Chondrocyte (in vitro differentiated cells): ENCODE data around the gene TBC1D10A. TPM values are rescaled to one million over a fixed set of nuclear protein-coding genes. Genes with fewer than 3 reads are reported as not detected.
"Not testable (repeated sequence)": the region's sequence is repeated elsewhere in the genome, so short reads cannot be mapped to it uniquely, and the experiment has no call there.

Source experiments
- DNase-seq: peaks from one replicate; pipeline ENCODE4 v3.0.0; 2021; ENCODE audit warnings: mixed read lengths, low spot score
- H3K27ac Mint-ChIP-seq: one replicate; pipeline ENCODE4 v1.8.0; 2021; ENCODE audit warnings: mild to moderate bottlenecking, moderate library complexity, mixed read lengths; ENCODE audit not compliant: unreplicated experiment
- H3K27me3 Mint-ChIP-seq: 2 replicates; pipeline ENCODE4 v1.8.0; 2021; ENCODE audit warnings: low read depth, mixed read lengths
- H3K36me3 Mint-ChIP-seq: 2 replicates; pipeline ENCODE4 v1.8.0; 2021; ENCODE audit warnings: low read depth, mixed read lengths
- H3K4me1 Mint-ChIP-seq: 2 replicates; pipeline ENCODE4 v1.8.0; 2021; ENCODE audit warnings: low read depth, mild to moderate bottlenecking, mixed read lengths
- H3K4me3 Mint-ChIP-seq: one replicate; pipeline ENCODE4 v1.8.0; 2021; ENCODE audit warnings: mild to moderate bottlenecking, moderate library complexity, mixed read lengths; ENCODE audit not compliant: unreplicated experiment
- H3K9me3 Mint-ChIP-seq: 2 replicates; pipeline ENCODE4 v1.8.0; 2021; ENCODE audit warnings: low read depth, mixed read lengths
- CTCF ChIP-seq: fragments of 200-600 bp; sonication (generic); IDR thresholded peaks from 2 replicates; pipeline ENCODE4 v1.5.0; 2021; ENCODE audit warnings: antibody characterized with exemption, mild to moderate bottlenecking, moderate library complexity
- total RNA-seq: library from RNA; stranded (reverse); gene quantifications from 3 replicates; pipeline ENCODE4 v1.2.1, GENCODE V29; 2021

TBC1D10A gene
- total RNA-seq, 1 donor from 2014 or later = 26.9 TPM

DNA sequence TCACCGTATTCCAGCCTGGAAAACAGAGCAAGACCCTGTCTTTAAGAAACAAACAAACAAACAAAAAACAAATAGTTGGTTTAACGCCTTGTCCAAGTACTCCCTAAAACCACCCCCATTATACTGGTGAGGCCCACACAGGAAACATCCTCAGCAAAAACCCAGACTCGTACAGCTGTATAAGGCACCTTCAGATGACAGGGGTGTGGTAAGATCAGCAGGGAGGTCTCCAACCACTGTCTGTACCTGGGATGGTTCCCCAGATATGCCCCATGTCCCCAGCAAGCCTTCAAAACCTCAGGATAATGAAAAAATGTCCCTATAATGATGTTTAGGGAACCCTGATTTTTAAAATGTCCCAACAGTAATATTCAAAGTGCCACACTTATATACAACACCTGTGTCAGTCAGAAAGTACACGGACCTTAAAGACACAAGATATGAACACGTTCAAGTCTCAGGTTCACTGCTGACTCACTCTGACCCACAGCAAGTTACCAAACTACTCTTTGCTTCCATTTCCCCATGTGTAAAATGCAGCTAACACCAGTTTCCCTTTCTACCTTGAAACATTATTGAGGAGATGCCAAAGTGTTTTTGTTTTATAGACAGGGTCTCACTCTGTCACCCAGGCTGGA is 20.6 kb upstream of the TBC1D10A start:
- no peak for TF ChIP-seq CTCF
- no peak for DNase-seq
- Mint-ChIP-seq H3K27me3 (no peaks in the 10 kb centered on the region), H3K36me3 (peaks cover 38% of the 10 kb centered on the region), H3K4me3 (no peak overlapping the region), H3K4me1 (no peaks in the 10 kb centered on the region), H3K27ac (no peak overlapping the region), H3K9me3 (no peaks in the 10 kb centered on the region)

DNA sequence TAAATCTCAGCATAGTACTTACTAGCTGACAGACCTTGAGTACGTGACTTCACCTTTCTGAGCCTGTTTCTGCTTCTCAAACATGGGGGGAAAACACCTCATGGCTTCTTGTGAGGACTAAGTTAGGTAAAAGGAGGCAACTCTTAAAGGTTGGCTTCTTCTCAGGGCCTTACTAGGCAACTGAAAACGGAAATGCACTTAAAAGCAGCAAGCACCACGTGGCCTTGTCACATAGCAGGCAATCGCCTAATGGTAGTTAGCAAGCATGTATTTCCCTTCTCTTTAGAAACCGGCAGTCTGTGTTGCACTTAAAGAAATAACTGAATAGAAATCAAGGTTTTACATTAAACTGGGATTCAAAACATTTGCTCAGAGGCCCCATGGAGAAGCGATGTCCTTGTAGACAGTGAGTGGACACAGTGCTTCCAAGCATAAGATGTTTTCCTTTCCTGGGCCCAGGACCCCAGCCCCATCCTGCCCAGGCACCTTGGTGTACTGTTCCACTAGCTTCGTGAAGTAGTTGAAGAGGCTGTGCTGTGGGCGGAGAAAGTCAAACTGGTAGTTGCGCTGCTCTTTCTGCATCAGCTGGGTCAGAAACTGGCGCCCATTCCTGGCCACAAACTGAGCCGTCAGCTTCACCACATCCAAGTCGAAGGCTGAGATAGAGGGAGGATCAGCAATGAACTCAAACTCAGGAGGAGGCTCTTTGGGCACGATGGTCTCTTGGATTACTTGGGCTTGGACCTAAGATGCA is 17.9 kb upstream of the TBC1D10A start:
- TF ChIP-seq CTCF = no peak
- H3K27ac Mint-ChIP-seq = no peak overlapping the region
- H3K27me3 Mint-ChIP-seq = no peaks in the 10 kb centered on the region
- H3K36me3 Mint-ChIP-seq = peaks cover 39% of the 10 kb centered on the region
- no peak for DNase-seq
- peaks cover 13% of the 10 kb centered on the region for H3K4me1 Mint-ChIP-seq
- no peak overlapping the region for H3K4me3 Mint-ChIP-seq
- no peaks in the 10 kb centered on the region for H3K9me3 Mint-ChIP-seq

DNA sequence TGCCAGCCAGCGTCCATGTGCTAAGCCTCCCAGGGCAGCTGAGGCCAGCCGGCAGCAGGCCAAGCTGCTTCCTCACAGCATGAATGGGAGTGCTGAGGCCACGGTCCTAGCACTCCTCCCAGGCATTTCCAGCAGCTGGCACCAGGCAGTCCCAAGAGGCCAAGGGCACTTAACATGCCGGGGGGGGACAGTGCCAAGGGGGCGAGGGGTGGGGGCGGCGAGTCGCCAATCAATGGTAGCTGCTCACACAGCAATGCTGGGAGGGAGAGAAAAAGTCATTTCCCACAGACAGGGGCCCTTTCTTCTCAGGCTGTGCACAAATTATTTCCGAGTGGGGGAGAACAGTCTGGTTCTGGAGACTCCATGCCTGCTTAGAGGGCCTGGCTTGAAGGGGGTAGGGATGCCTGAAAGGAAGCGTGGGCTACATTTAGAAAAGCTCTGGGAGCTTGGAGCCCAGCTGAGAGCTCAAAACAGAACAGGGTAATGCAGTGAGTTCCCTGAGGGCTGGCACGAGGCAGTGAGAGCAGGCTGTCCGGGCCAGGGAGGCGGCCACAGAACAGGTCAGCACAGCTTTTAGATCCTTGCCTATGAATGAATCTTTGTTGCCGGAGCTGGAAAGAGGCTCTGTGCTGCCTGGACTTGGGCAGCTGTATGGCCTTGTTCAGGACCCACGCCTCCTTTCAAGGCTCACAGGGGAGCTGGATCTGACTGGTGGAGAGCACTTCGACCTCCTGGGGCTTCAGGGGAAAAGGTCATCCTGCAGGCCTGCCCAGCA is 14.4 kb upstream of the TBC1D10A start:
- peaks cover 13% of the 10 kb centered on the region for H3K4me1 Mint-ChIP-seq
- H3K4me3 Mint-ChIP-seq = no peak overlapping the region
- no peak for DNase-seq
- H3K27me3 Mint-ChIP-seq = no peaks in the 10 kb centered on the region
- H3K27ac Mint-ChIP-seq = peak overlapping the region; percentile 57
- H3K36me3 Mint-ChIP-seq = peaks cover 60% of the 10 kb centered on the region
- H3K9me3 Mint-ChIP-seq = no peaks in the 10 kb centered on the region
- no peak for TF ChIP-seq CTCF

DNA sequence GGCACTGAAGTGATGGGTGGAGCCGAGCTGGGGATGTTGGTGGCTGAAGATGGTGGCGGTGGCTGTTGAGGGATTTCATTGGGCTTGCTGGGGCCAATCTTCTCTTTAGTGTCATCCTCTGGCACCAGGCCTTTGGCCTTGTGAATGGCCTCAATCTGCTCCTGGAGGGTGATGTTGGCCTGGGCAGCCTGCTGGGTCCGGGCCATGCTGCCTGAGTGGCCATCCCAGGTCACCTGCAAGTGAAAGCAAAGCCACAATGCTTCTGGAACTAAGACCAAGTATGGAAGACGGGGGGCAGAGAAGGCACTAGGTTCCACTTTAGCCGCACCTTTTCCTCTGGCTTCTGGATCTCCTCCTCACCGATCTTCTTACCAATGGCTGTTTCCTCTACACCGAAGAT is 12.1 kb upstream of the TBC1D10A start:
- no peak for DNase-seq

DNA sequence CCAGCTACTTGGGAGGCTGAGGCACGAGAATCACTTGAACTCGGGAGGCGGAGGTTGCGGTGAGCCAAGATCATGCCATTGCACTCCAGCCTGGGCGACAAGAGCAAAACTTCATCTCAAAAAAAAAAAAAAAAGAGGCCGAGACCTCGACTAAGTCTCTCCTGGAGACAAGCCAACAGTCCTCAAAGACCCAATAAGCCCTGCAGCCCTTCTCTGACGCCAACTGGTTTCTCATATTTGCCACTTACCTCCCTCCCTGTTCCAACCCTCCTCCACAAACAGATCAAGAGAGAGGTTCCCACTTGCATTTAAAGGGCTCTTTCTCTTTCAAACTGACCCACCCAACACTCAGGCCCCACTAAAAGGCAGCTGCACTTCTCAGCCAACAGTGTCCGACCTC is 11.6 kb upstream of the TBC1D10A start:
- not testable (repeated sequence) for H3K27me3 Mint-ChIP-seq, H3K27ac Mint-ChIP-seq, DNase-seq, H3K4me3 Mint-ChIP-seq, H3K9me3 Mint-ChIP-seq
- H3K4me1 Mint-ChIP-seq = peaks cover 13% of the 10 kb centered on the region
- H3K36me3 Mint-ChIP-seq = peaks cover 62% of the 10 kb centered on the region

More for the DNA sequence above, 12.1 kb upstream of the TBC1D10A start:
- no peak overlapping the region for H3K27ac Mint-ChIP-seq
- H3K36me3 Mint-ChIP-seq = peaks cover 63% of the 10 kb centered on the region
- no peak overlapping the region for H3K4me3 Mint-ChIP-seq
- no peaks in the 10 kb centered on the region for H3K9me3 Mint-ChIP-seq
- H3K27me3 Mint-ChIP-seq = no peaks in the 10 kb centered on the region
- H3K4me1 Mint-ChIP-seq = peaks cover 13% of the 10 kb centered on the region
- TF ChIP-seq CTCF = no peak
